Epidermal melanocyte (primary cell): ENCODE measurements around the gene GCNT1.
"Not testable (repeated sequence)": the region's sequence is repeated elsewhere in the genome, so short reads cannot be mapped to it uniquely, and the experiment has no call there.

Experiments
- DNase-seq: peaks from one replicate; pipeline ENCODE4 v3.0.0; 2011; ENCODE audit warnings: low spot score; ENCODE audit not compliant: insufficient read length

The GCNT1 gene

GRCh38 chr9:76458903-76459693 lies at the start of gene GCNT1:
Gene GCNT1 (plus strand): TSS chr9:76459182. CDS start chr9:76502382, 43,200 bp downstream.
- peak; percentile 49 for DNase-seq

DNA sequence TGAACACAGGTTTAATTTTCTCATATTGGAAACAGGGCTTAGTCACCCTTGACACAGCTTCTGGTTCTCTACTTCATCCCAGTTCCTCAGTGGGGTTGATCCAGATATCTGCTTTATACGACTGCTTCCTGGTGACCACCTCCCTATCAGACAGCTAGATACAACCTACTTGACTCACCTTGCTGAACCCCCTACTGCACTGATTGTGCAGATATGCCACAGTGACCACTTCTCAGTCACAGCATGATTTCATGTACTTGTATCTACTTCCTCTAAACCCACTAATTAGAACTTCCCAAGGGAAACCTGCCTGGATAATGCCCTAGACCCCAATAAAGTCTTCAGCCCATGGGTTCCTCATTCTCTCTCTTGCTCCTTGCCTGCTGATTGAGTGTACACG lies 46.3 kb upstream of the GCNT1 start:
- no peak for DNase-seq

- DNase-seq = no peak
These were observed 45.3 kb upstream of the GCNT1 start for GRCh38 chr9:76413658-76414057.

DNA sequence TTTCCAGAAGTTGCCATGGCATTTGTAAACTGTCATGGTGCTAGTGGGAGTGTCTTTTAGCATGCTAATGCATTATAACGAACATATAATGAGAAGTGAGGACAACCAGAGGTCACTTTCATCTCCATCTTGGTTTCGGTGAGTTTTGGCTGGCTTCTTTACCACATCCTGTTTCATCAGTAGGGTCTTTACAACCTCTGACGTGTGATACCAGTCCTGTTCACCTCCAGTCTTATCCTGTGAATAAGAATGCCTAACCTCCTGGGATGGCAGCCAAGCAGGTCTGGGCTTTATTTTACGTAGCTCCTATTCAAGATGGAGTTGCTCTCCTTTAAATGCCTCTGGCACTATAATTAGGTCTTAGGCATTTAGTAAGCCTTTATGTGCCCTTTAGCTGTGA lies 44.3 kb upstream of the GCNT1 start:
- no peak for DNase-seq

- no peak for DNase-seq
These were observed 43.8 kb upstream of the GCNT1 start for GRCh38 chr9:76415154-76415553.

GRCh38 chr9:76415731-76416130 lies 43.3 kb upstream of the GCNT1 start:
- DNase-seq = no peak

- DNase-seq = no peak
These were observed 41.6 kb upstream of the GCNT1 start for GRCh38 chr9:76417394-76417793.

DNA sequence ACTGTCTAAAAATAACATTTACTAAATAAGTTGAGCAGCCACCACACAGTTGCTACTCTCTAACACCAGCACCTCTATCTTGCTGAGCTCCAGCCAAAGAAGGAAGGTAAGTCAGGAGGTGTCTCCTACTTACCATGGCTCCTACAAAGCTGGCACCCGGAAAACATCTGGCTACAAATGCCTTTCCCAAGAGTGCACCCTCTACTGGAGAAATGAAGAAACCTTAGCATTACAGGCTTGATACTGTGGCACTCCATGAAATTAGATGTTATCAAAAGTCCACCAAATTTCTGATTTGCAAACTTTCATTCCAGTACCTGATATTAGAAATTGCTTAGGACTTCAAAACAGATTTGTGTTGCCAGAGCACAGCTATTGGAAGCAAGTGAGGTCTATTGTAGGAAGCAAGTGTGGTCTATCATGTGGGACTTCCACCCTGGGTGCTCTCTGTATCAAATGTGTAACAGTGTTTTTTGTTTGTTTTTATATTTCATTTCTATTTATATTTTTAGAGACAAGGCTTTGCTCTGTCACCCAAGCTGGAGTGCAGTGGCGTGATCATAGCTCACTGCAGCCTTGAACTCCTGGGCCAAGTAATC lies 39.1 kb upstream of the GCNT1 start:
- DNase-seq = no peak

DNA sequence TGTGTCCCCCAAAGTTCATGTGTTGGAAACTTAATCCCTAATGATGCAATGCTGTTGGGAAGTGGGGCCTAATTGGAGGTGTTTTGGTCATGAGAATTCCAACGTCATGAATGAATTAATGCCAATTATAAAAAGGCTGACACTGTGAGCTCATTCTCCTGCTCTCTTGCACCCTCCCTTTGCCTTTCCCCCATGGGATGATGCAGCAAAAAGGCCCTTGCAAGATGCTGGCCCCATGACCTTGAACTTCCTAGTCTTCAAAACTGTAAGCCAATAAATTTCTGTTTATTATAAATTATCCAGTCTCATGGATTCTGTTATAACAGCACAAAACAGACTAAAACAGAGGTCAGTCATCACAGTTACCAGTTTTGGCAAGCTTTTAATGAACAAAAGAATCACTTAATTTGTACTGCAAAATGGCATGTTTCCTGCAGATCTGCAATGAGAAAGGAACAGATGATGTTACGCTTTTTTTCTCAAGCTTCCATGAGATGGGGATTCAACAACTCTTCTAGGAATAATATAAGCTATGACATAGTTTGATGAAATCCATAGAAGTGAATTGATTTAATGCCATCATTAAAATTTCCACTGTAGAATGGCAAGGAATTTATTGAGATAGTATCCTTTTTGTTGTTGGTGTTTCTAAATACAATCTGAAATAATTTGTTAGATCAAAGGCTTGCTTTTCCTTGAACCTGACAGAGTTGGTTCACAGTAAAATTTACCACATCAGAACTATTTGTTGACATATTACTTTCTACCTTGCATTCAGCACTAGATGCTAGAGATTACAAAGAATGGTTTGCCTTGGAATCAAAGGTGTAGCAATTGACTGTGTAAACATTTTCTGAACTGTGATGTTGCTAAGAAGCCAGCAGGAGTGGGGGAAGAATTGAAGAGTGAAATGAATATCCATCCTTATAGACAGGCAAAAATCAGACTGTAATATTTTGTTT lies 35.5 kb upstream of the GCNT1 start:
- DNase-seq = no peak

- DNase-seq = no peak
These were observed 34.5 kb upstream of the GCNT1 start for GRCh38 chr9:76424491-76424890.

GRCh38 chr9:76425677-76426453 lies 33.1 kb upstream of the GCNT1 start:
- DNase-seq = no peak

- DNase-seq = no peak
These were observed 32.1 kb upstream of the GCNT1 start for GRCh38 chr9:76426807-76427419.

GRCh38 chr9:76431601-76432000 lies 27.4 kb upstream of the GCNT1 start:
- no peak for DNase-seq

DNA sequence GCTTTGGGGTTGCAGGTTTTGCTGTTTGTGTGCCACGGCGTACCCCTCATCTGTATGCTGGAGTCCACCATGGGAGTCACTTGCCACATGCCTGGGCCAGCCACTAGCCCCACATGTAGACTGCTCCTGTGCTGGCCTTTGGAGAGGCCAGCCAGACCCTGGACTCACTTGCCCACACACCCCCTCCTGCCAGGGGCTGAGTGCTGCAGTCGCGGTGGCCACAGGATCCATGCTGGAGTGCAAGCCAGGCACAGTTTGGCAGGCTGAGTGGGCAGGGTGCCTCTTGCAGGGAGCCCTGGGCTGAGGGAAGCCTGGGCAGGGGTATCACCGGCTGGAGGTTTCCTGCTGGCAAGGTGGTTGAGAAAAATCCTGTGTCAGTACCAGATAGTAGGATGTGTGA lies 25.6 kb upstream of the GCNT1 start:
- DNase-seq = no peak

GRCh38 chr9:76433836-76434235 lies 25.1 kb upstream of the GCNT1 start:
- DNase-seq = no peak

DNA sequence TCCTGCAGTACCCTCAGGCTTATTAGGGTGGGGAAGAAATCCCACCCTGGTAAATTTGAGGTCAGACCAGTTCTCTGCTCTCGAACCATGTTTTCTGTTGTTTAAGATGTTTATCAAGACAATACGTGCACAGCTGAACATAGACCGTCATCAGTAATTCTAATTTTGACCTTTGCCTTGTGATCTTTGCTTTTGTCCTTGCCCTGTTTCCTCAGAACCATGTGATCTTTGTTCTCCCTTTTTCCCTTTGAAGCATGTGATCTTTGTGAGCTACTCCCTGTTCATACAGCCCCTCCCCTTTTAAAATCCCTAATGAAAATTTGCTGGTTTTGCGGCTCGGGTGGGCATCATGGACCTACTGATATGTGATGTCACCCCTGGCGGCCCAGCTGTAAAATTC lies 24.1 kb upstream of the GCNT1 start:
- DNase-seq = not testable (repeated sequence)

DNA sequence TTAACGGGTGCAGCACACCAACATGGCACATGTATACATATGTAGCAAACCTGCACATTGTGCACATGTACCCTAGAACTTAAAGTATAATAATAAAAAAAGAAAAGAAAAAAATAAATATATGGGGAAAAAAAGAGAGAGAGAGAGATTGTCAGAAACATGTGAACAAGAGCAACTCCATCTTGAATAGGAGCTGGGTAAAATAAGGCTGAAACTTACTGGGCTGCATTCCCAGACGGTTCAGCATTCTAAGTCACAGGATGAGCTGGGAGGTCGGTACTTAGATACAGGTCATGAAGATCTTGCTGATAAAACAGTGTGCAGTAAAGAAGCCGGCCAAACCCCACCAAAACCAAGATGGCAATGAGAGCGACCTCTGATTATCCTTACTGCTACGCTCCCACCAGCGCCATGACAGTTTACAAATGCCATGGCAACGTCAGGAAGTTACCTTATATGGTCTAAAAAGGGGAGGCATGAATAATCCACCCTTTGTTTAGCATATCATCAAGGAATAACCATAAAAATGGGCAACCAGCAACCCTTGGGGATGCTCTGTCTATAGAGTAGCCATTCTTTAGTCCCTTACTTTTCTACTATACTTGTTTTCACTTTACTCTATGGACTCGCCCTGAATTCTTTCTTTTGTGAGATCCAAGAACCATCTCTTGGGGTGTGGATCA lies 21.8 kb upstream of the GCNT1 start:
- not testable (repeated sequence) for DNase-seq

GRCh38 chr9:76438841-76439588 lies 20.0 kb upstream of the GCNT1 start:
- DNase-seq = no peak

GRCh38 chr9:76441551-76442322 lies 17.2 kb upstream of the GCNT1 start:
- no peak for DNase-seq
